HepG2 (cell line): ENCODE measurements around the gene GDAP1L1. TPM values are rescaled to one million over a fixed set of nuclear protein-coding genes. Genes with fewer than 3 reads are reported as not detected.

ENCODE experiments used
- DMTF1 ChIP-seq: sonication (generic); formaldehyde crosslinking; IDR thresholded peaks from 2 replicates; pipeline ENCODE4 v1.4.0; 2020; ENCODE audit warnings: mild to moderate bottlenecking, missing genetic modification reagents
- KDM5B ChIP-seq: sonication (generic); formaldehyde crosslinking; IDR thresholded peaks from 2 replicates; pipeline ENCODE4 v1.4.0; 2020; ENCODE audit warnings: missing genetic modification reagents, mild to moderate bottlenecking, borderline replicate concordance
- KLF12 ChIP-seq: sonication (generic); formaldehyde crosslinking; IDR thresholded peaks from 2 replicates; pipeline ENCODE4 v1.4.0; 2020; ENCODE audit warnings: missing genetic modification reagents, borderline replicate concordance
- KLF13 ChIP-seq: sonication (generic); formaldehyde crosslinking; IDR thresholded peaks from 2 replicates; pipeline ENCODE4 v1.4.0; 2020; ENCODE audit warnings: mild to moderate bottlenecking, missing genetic modification reagents
- NPAS2 ChIP-seq: sonication (generic); formaldehyde crosslinking; IDR thresholded peaks from 2 replicates; pipeline ENCODE4 v1.8.0; 2022; ENCODE audit warnings: mild to moderate bottlenecking, missing genetic modification reagents, borderline replicate concordance
- SIX1 ChIP-seq: sonication (generic); formaldehyde crosslinking; IDR thresholded peaks from 2 replicates; pipeline ENCODE4 v1.4.0; 2020; ENCODE audit warnings: missing genetic modification reagents, borderline replicate concordance
- SP4 ChIP-seq: sonication (generic); formaldehyde crosslinking; IDR thresholded peaks from 2 replicates; pipeline ENCODE4 v1.8.1; 2023; ENCODE audit warnings: mild to moderate bottlenecking, missing genetic modification reagents
- THRA ChIP-seq: sonication (generic); formaldehyde crosslinking; IDR thresholded peaks from 2 replicates; pipeline ENCODE4 v1.4.0; 2020; ENCODE audit warnings: missing genetic modification reagents, borderline replicate concordance
- TOPORS ChIP-seq: sonication (generic); formaldehyde crosslinking; IDR thresholded peaks from 2 replicates; pipeline ENCODE4 v1.8.0; 2023; ENCODE audit warnings: mild to moderate bottlenecking, missing genetic modification reagents
- TSC22D2 ChIP-seq: sonication (generic); formaldehyde crosslinking; IDR thresholded peaks from 2 replicates; pipeline ENCODE4 v1.5.1; 2020; ENCODE audit warnings: missing genetic modification reagents, mild to moderate bottlenecking, borderline replicate concordance
- ZFY ChIP-seq: sonication (generic); formaldehyde crosslinking; IDR thresholded peaks from 2 replicates; pipeline ENCODE4 v1.4.0; 2020; ENCODE audit warnings: missing genetic modification reagents
- ZNF256 ChIP-seq: sonication (generic); formaldehyde crosslinking; conservative IDR thresholded peaks from 2 replicates; pipeline ENCODE4 v1.4.0; 2020; ENCODE audit warnings: missing genetic modification reagents
- ZNF260 ChIP-seq: sonication (generic); formaldehyde crosslinking; IDR thresholded peaks from 2 replicates; pipeline ENCODE4 v1.4.0; 2020; ENCODE audit warnings: missing genetic modification reagents, low read depth, mild to moderate bottlenecking, borderline replicate concordance
- ZNF414 ChIP-seq: sonication (generic); formaldehyde crosslinking; IDR thresholded peaks from 2 replicates; pipeline ENCODE4 v1.5.0; 2020; ENCODE audit warnings: missing genetic modification reagents
- ZNF460 ChIP-seq: sonication (generic); formaldehyde crosslinking; IDR thresholded peaks from 2 replicates; pipeline ENCODE4 v1.5.1; 2020; ENCODE audit warnings: missing genetic modification reagents, mild to moderate bottlenecking, borderline replicate concordance
- ZNF552 ChIP-seq: sonication (generic); formaldehyde crosslinking; IDR thresholded peaks from 2 replicates; pipeline ENCODE4 v1.9.0; 2022; ENCODE audit warnings: missing genetic modification reagents, mild to moderate bottlenecking, borderline replicate concordance
- polyA plus RNA-seq, 8 experiments: library from polyadenylated mRNA; depleted of rRNA in 3 of 8; stranded (reverse) in 7 of 8; unstranded in 1 of 8; fragments of >200 nt; fragmentation: Illumina TruSeq in 4 of 8; extraction: Trizol in 4 of 8; gene quantifications; 2 replicates each; pipeline versions ENCODE4 v1.2.1 to v1.2.3, GENCODE V29; 2011 to 2016; ENCODE audit warnings: low read depth in 4 of 8, missing spikeins in 1 of 8, mixed read lengths in 1 of 8; ENCODE audit not compliant: insufficient read depth in 1 of 8
- total RNA-seq, 5 experiments: library from RNA; depleted of rRNA; stranded (reverse); fragments of >200 nt; fragmentation: Illumina TruSeq; extraction: Trizol; gene quantifications; 2 replicates each; pipeline ENCODE4 v1.2.3, GENCODE V29; 2016; ENCODE audit warnings: low read depth in 1 of 5
- TF ChIP-seq, protein P1 (sequence below): sonication (generic); formaldehyde crosslinking; IDR thresholded peaks from 2 replicates; pipeline ENCODE4 v1.4.0; 2020; ENCODE audit warnings: missing genetic modification reagents

Gene GDAP1L1
- total and polyA plus RNA-seq, 2 of the 13 experiments (the other 11 are each of a cell fraction or from before 2014, with no cell fraction given), result 0.04 TPM; not detected in 1

DNA sequence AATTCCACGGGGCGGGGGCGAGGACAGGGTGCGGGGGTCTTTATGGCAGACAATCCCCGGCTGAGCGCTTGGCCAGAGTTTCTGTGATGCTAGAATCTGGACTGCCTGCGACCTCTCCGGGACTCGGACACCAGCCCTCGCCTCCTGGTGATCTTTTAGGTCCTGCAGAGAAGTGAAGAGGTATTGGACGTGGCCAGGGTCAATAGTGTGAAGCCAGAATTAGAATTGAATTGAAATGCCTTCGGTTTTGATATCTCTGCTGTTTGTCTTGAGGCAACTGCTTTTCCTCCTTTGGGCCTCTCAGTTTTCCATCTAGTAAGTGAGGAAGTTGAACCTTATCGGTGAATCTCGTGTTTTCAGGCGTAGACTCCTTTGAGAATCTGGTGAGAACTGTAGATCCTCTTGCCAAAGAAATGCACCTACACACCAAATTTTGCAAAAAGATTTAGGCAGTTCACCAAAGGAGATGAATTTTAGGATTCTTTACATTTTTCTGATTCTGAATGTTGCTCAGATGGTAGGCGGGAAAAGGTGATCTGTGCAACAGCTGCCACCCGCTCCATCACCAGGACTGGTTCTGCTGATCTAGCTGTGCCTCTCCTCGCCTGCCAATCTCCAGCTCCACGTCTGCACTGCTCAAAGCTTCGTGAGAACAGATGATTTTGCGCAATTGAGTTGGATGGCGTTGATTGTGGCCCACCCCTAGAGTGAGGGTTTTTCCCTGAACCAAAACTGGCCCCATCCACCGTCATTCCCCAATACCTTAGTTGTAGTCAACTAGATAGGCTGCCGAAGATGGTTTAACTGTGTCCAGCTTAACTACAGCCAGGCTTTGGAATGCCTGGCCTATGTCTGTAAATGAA lies 35.7 kb upstream of the GDAP1L1 start (continued):
- no peak for TF ChIP-seq DMTF1 (CRISPR knock-in tag)
- TF ChIP-seq NPAS2 (CRISPR knock-in tag), result no peak
- TF ChIP-seq THRA (CRISPR knock-in tag), result no peak
- no peak for TF ChIP-seq TSC22D2 (CRISPR knock-in tag)
- TF ChIP-seq ZNF256, result no peak
- TF ChIP-seq ZNF414 (CRISPR knock-in tag), result no peak
- no peak; the same call in 1 of the 2 replicates for TF ChIP-seq ZFY
- TF ChIP-seq, protein P1, sequence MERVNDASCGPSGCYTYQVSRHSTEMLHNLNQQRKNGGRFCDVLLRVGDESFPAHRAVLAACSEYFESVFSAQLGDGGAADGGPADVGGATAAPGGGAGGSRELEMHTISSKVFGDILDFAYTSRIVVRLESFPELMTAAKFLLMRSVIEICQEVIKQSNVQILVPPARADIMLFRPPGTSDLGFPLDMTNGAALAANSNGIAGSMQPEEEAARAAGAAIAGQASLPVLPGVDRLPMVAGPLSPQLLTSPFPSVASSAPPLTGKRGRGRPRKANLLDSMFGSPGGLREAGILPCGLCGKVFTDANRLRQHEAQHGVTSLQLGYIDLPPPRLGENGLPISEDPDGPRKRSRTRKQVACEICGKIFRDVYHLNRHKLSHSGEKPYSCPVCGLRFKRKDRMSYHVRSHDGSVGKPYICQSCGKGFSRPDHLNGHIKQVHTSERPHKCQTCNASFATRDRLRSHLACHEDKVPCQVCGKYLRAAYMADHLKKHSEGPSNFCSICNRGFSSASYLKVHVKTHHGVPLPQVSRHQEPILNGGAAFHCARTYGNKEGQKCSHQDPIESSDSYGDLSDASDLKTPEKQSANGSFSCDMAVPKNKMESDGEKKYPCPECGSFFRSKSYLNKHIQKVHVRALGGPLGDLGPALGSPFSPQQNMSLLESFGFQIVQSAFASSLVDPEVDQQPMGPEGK (CRISPR knock-in tag), result 0 out of 2 replicates have a peak, but pooled peaks have one; percentile 20
- no peak for TF ChIP-seq TOPORS (CRISPR knock-in tag)
- no peak for TF ChIP-seq KLF12 (CRISPR knock-in tag)
- TF ChIP-seq ZNF552 (CRISPR knock-in tag), result no peak
- TF ChIP-seq ZNF460 (CRISPR knock-in tag), result no peak
- peak; percentile 57 for TF ChIP-seq SP4 (CRISPR knock-in tag)
- no peak for TF ChIP-seq ZNF260
- TF ChIP-seq SIX1 (CRISPR knock-in tag), result no peak
- no peak for TF ChIP-seq KLF13 (CRISPR knock-in tag)
- TF ChIP-seq KDM5B (CRISPR knock-in tag), result no peak
